ENCODE results near the gene SNTB2. TPM values are rescaled to one million over a fixed set of nuclear protein-coding genes. Genes with fewer than 3 reads are reported as not detected.

SNTB2 gene
- total RNA-seq, 1 experiment from 2014 or later, result 20.2 TPM

GRCh38 chr16:69301861-69302260 is 114.9 kb downstream of the SNTB2 start:
- H2BK120ac ChIP-seq (ENCODE audit: low read depth, low read length, poor library complexity, severe bottlenecking), result no peak overlapping the region
- no peak overlapping the region for H2BK15ac ChIP-seq (ENCODE audit: low read depth, low read length)
- H2AFZ ChIP-seq (ENCODE audit: low read length), result no peak overlapping the region
- no peak for TF ChIP-seq CTCF (conservative IDR thresholded peaks at IDR 0.05)
- no peak overlapping the region for H2BK5ac ChIP-seq (ENCODE audit: insufficient read length, low read length)
- H3K56ac ChIP-seq (ENCODE audit: insufficient read length, low read depth, low read length), result no peak overlapping the region
- Mint-ChIP-seq H3K27ac (no peak overlapping the region), H3K27me3 (ENCODE audit: low read depth) (no peaks in the 10 kb centered on the region), H3K36me3 (ENCODE audit: insufficient read depth in 1 of 3, low read depth in 3 of 3) (peaks cover 0 to 18% (median 4%) of the 10 kb centered on the region in 3 experiments; a peak in 6 of 7 replicates), H3K9me3 (no peaks in the 10 kb centered on the region), H3K4me1 (no peaks in the 10 kb centered on the region), H3K4me3 (no peak overlapping the region)
- no peak overlapping the region for H3K14ac ChIP-seq (ENCODE audit: insufficient read depth, low read length)
- no peaks in the 10 kb centered on the region for H3K4me1 ChIP-seq (ENCODE audit: insufficient read depth, low read length)
- no peaks in the 10 kb centered on the region for H3K79me1 ChIP-seq (ENCODE audit: insufficient read depth, low read depth, low read length, poor library complexity, severe bottlenecking)
- no peak overlapping the region for H4K91ac ChIP-seq (ENCODE audit: insufficient read length, low read depth, low read length)
- H3K79me2 ChIP-seq (ENCODE audit: insufficient read depth, low read length), result no peaks in the 10 kb centered on the region
- no peaks in the 10 kb centered on the region for H3K9me3 ChIP-seq (ENCODE audit: control insufficient read depth, low read depth, low read length)
- H3K23me2 ChIP-seq (ENCODE audit: insufficient read length, low read depth, low read length, poor library complexity, severe bottlenecking), result no peaks in the 10 kb centered on the region
- no peaks in the 10 kb centered on the region for H3K27me3 ChIP-seq (ENCODE audit: insufficient read depth, low read length)
- no peak overlapping the region for H3K4me2 ChIP-seq (ENCODE audit: insufficient read depth, insufficient read length, low read length)
- no peak overlapping the region for H2BK12ac ChIP-seq (ENCODE audit: insufficient read length, low read depth, low read length)
- H2AK5ac ChIP-seq (ENCODE audit: insufficient read length, low read length), result no peak overlapping the region
- no peaks in the 10 kb centered on the region for H4K20me1 ChIP-seq (ENCODE audit: control insufficient read depth, insufficient read depth, insufficient read length)
- no peak overlapping the region for H2BK20ac ChIP-seq (ENCODE audit: low read depth, low read length, poor library complexity, severe bottlenecking)
- no CpG with 5 or more reads among the region's 4 CpGs for WGBS (ENCODE audit: extremely low coverage, insufficient read length, low lambda C conversion rate)
- DNase-seq, result no peak
- H3K9ac ChIP-seq (ENCODE audit: extremely low read depth, insufficient read length, low read length), result no peak overlapping the region
- H4K5ac ChIP-seq (ENCODE audit: insufficient read length, low read depth, low read length), result no peak overlapping the region
- H3K27ac ChIP-seq (ENCODE audit: insufficient read length, low read depth, low read length), result no peak overlapping the region
- no peak overlapping the region for H3K23ac ChIP-seq (ENCODE audit: insufficient read length, low read depth, low read length)
- H4K8ac ChIP-seq (replicated peaks; ENCODE audit: insufficient read length, low read depth, low read length), result no peak overlapping the region
- no peak overlapping the region for H3K18ac ChIP-seq (ENCODE audit: insufficient read length, low read depth, low read length)
- H3T11ph ChIP-seq (ENCODE audit: low read length), result no peak overlapping the region
- H3K4ac ChIP-seq (ENCODE audit: low read depth, low read length), result no peak overlapping the region
